ENCODE measurements around the gene BEAN1.

Gene BEAN1

GRCh38 chr16:66421891-66422290, 5.2 kb upstream of the BEAN1 start:
- DNase-seq: no peak

GRCh38 chr16:66422366-66422765, 4.7 kb upstream of the BEAN1 start:
- DNase-seq: no peak

GRCh38 chr16:66423177-66423576, 3.9 kb upstream of the BEAN1 start:
- DNase-seq: no peak

- DNase-seq: no peak
Measured at GRCh38 chr16:66425651-66426050, 1.4 kb upstream of the BEAN1 start.

GRCh38 chr16:66426112-66427035, 721 bp upstream of the BEAN1 start:
- DNase-seq: no peak

GRCh38 chr16:66427871-66428681, 981 bp downstream of the BEAN1 start:
- DNase-seq: no peak

- DNase-seq: no peak
Measured at GRCh38 chr16:66428682-66429251, 1.7 kb downstream of the BEAN1 start.

GRCh38 chr16:66429290-66429962, 2.3 kb downstream of the BEAN1 start:
- no peak for DNase-seq

- DNase-seq: no peak
Measured at GRCh38 chr16:66430214-66430613, 3.1 kb downstream of the BEAN1 start.

- no peak for DNase-seq
Measured at GRCh38 chr16:66431760-66432159, 4.7 kb downstream of the BEAN1 start.

GRCh38 chr16:66432429-66432828, 5.3 kb downstream of the BEAN1 start:
- DNase-seq: no peak

GRCh38 chr16:66434619-66435430, 7.7 kb downstream of the BEAN1 start:
- DNase-seq: no peak

GRCh38 chr16:66435896-66436295, 8.8 kb downstream of the BEAN1 start:
- no peak for DNase-seq

GRCh38 chr16:66437391-66437945, 10.4 kb downstream of the BEAN1 start:
- no peak for DNase-seq

- no peak for DNase-seq
Measured at GRCh38 chr16:66438536-66438935, 11.4 kb downstream of the BEAN1 start.

- no peak for DNase-seq
Measured at GRCh38 chr16:66439051-66439730, 12.1 kb downstream of the BEAN1 start.

GRCh38 chr16:66440271-66440802, 13.2 kb downstream of the BEAN1 start:
- DNase-seq: no peak

GRCh38 chr16:66440970-66441369, 13.9 kb downstream of the BEAN1 start:
- DNase-seq: no peak

GRCh38 chr16:66441586-66442375, 14.7 kb downstream of the BEAN1 start:
- DNase-seq: no peak
